Right ventricle myocardium inferior (tissue), 1 donor: ENCODE measurements around the gene PIH1D1. TPM values are rescaled to one million over a fixed set of nuclear protein-coding genes. Genes with fewer than 3 reads are reported as not detected.
A peak's percentile ranks its signal among the peaks of the same experiment; 100 is the strongest.
"Not testable (repeated sequence)": the region's sequence is repeated elsewhere in the genome, so short reads cannot be mapped to it uniquely, and the experiment has no call there.

Source experiments
- ATAC-seq: fragments of 200-7000 bp; cut with Tn5 transposase; one replicate; pipeline ENCODE4 v1.9.1; 2020; ENCODE audit warnings: mild to moderate bottlenecking, moderate library complexity
- DNase-seq: peaks from one replicate; pipeline ENCODE4 v3.0.0; 2021; ENCODE audit errors: missing footprints
- intact Hi-C: fragments of 100-400 bp; cut with DNase I; formaldehyde crosslinking; loops from one replicate; pipeline ENCODE4 v1.11.0; 2022
- total RNA-seq: library from RNA; stranded (reverse); fragmentation: NEBNext Ultra II Directional; extraction: Animal tissue kit (Norgen Biotek cat#: 25700); gene quantifications from one replicate; pipeline ENCODE4 v1.2.1, GENCODE V29; 2021
- donor health status: DM: no; HTN: yes; CAD: no; lungs with severe emphysema.

PIH1D1 gene
- total RNA-seq, 1 donor from 2014 or later, result 32.4 TPM

DNA sequence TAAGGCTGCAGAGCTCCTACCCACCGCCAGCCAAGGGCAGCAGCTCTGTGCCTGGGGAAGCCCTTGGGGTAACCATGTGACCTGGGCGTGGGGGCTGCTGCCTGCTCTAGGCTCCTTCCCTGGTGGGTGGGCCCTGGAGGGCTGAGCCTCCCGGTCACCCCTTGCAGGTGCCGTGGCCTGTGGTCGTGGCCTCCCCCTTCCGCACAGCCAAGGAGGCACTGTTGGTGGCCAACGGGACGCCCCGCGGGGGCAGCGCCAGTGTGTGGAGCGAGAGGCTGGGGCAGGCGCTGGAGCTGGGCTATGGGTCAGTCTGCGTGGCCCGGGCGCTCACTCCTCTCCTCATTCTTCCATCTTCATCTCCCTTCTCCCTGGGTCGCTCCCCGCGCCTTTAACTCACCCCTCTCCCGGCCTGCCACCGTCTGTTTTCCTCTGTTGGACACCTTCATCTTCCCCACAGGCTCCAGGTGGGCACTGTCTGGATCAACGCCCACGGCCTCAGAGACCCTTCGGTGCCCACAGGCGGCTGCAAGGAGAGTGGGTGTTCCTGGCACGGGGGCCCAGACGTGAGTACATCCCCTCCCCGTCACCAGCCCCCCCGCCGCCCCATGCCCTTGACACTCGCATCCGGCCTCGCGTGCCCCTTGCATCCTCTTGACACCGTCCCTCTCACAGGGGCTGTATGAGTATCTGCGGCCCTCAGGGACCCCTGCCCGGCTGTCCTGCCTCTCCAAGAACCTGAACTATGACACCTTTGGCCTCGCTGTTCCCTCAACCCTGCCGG, 12.5 kb upstream of the PIH1D1 start:
- intact Hi-C loops, result no loop called here
- ATAC-seq (no peak), DNase-seq (no peak)

GRCh38 chr19:49462492-49462891, 10.9 kb upstream of the PIH1D1 start:
- intact Hi-C loops, result no loop called here
- ATAC-seq (no peak), DNase-seq (no peak)

GRCh38 chr19:49461656-49462055, 10.0 kb upstream of the PIH1D1 start:
- intact Hi-C loops, result no loop called here
- ATAC-seq, result no peak
- DNase-seq, result no peak

- DNase-seq, intact Hi-C loops, ATAC-seq: not testable (repeated sequence)
These were observed 9.5 kb upstream of the PIH1D1 start for GRCh38 chr19:49461130-49461529.

DNA sequence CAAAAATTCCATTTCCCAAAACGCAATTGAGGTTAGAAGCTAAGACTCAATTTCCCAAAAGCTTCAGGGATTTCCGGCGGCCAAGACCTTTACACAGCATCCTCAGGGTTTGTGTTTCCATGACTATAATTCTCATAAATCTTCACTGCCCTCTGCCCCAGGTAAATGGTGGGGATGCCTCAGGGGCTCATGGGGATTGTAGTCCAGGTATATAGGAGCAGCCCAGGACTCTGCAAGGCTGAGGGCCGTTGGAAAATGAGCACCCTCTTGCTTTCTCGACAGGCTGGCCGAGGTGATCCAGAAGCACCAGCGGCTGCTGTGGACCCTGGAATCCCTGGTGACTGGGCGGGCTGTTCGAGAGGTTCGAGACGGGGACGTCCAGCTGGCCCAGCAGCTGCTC, 7.8 kb upstream of the PIH1D1 start:
- no peak for DNase-seq
- no peak for ATAC-seq
- intact Hi-C loops, result loop anchor here (10.0 kb wide), 2 partner anchors 305 to 1035 kb away; partner anchors contain the start of genes AP2A1 and TSKS

DNA sequence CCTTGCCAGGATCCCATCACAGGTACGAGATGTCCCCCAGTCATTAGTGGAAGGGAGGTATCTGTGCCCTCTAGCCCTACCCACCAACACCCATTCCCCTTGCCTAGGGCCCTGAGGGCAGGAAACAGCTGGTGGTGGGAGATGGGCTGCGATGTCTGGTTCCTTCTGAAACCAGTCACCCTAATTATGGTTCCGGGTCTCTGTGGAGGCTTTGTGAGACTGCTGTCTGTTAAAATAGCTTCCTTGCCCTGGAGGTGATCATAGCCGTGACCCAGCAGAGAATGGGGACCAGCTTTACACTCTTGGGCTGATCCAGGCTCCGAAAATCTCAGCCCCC, 6.9 kb upstream of the PIH1D1 start:
- DNase-seq, result peak; percentile 9
- intact Hi-C loops, result loop anchor here (10.0 kb wide), 2 partner anchors 306 to 1036 kb away; partner anchors contain the start of genes AP2A1 and TSKS
- ATAC-seq, result no peak

DNA sequence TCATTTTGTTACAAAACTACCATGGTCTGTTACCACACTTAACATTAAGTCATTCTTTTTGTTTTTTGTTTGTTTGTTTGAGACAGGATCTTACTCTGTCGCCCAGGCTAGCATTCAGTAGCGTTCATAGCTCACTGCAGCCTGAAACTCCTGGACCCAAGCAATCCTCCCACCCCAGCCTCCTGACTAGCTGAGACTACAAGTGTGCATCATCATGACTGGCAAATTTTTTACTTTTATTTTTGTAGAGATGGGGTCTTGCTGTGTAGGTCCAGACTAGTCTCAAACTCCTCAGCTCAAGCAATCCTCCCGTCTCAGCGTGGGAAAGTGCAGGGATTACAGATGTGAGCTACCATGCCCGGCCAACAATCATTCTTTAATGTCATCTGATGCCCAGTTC, 4.7 kb upstream of the PIH1D1 start:
- DNase-seq (no peak), ATAC-seq (no peak)
- intact Hi-C loops, result loop anchor here (10.0 kb wide), 2 partner anchors 308 to 1038 kb away; partner anchors contain the start of genes AP2A1 and TSKS

DNA sequence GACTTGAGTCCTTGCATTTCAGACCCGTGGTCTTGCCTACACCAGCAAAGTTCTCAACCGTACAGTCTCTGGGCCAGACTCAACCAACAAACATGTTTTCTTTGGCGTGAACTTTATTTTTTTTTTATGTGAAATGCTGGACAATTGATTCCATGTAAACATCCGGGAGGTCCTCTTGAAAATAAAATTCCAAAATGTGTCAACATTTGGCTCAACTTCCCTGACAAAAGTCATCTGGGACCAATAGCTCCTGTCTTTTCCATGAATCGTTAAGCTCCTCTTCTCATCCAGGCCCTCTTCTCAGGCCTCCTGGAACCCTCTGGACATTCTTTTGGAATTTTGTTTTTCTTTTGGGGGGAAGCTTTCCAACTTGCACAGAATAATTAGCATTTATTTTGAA, 4.2 kb upstream of the PIH1D1 start:
- no peak for DNase-seq
- ATAC-seq, result no peak
- intact Hi-C loops, result loop anchor here (10.0 kb wide), 2 partner anchors 309 to 1039 kb away; partner anchors contain the start of genes AP2A1 and TSKS

GRCh38 chr19:49453757-49454240, 2.2 kb upstream of the PIH1D1 start:
- no peak for ATAC-seq
- intact Hi-C loops, result loop anchor here (5.0 to 10.0 kb wide), 4 partner anchors 189 to 1041 kb away; partner anchors contain the start of genes AP2A1, PRMT1, RRAS and SCAF1
- DNase-seq, result no peak

GRCh38 chr19:49453013-49453756, 1.6 kb upstream of the PIH1D1 start, which contains the start of gene ALDH16A1:
TSS of gene ALDH16A1 (plus strand) at chr19:49453225. CDS start at chr19:49453332, 107 bp downstream.
- intact Hi-C loops, result loop anchor here (5.0 to 10.0 kb wide), 4 partner anchors 189 to 1042 kb away; partner anchors contain the start of genes AP2A1, PRMT1, RRAS and SCAF1
- DNase-seq, result peak; percentile 99
- peak; percentile 93 for ATAC-seq

GRCh38 chr19:49450405-49450804, 1.2 kb downstream of the PIH1D1 start:
- DNase-seq, result no peak
- ATAC-seq, result no peak
- intact Hi-C loops, result loop anchor here (5.0 to 10.0 kb wide), 4 partner anchors 192 to 1044 kb away; partner anchors contain the start of genes AP2A1, PRMT1, RRAS and SCAF1

DNA sequence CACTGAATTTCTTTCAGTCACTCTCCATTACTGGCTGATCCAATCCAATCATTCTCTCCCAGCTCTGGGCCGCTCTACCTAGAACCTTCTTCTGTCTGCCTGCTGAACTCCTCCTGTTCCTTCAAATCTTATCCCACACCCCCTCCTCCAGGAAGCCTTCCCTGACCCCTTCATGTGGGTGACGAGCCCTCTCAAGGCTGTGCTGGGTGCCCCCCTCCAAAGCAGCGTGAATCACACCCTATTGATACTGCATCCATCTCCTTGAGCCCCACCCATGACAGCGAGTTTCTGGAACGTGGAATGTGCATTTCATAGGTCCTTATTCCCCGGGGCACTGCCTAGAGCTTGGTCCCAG, 3.2 kb downstream of the PIH1D1 start:
- ATAC-seq, result no peak

DNA sequence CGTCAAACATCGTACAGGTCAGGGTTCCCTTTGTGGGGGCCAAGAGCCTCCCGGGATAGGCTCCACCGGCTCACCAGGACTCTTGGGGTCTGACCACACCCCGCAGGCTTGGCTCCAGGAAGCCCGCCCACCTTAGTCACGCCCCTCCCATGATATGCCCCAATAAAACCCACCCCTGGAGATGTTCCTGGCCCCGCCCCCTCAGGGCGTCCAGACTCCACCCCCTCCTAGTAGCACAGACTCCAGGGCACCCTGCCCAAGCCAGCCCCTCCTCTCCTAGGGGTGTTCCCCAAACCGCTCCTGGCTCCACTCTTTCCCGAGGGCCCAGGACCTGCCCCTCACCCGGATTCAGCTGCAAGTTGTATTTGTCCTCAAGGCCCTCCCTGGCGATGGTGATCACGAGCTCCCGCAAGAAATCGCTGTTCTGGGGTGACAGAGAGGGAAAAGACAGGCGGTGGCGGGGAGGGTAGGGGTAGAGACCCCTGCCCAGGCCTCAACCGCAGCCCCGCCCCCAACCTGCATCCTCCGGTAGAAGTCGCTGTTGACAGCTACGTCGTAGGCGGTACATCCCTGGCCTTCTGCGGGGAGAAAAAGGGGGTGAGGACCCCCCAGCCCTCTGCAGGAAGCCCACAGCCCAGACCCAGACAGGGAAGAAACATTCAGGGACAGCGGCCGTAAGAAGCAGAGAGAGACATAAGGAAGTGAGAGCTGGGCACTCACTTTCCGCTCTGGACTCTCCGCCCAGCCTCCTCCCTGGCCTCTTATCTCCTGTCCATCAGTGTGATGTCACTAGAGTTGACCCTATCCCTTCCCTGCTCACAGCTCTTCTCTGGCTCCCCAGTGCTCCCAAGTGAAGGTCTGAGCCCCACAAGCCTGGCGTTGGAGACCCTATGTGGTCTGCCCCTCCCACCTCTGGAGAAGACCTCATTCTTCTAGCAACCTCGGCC, 3.9 kb downstream of the PIH1D1 start:
- no peak for ATAC-seq
- intact Hi-C loops, result no loop called here
- DNase-seq, result peak; percentile 70

More for the DNA sequence above, 3.2 kb downstream of the PIH1D1 start:
- peak; percentile 20 for DNase-seq
- intact Hi-C loops, result no loop called here

- ATAC-seq (no peak), DNase-seq (no peak)
- intact Hi-C loops, result no loop called here
These were observed 5.6 kb downstream of the PIH1D1 start for GRCh38 chr19:49445997-49446396.

- intact Hi-C loops, ATAC-seq: not testable (repeated sequence)
- DNase-seq, result peak; percentile 17
These were observed 7.4 kb downstream of the PIH1D1 start for GRCh38 chr19:49444100-49444700.

- intact Hi-C loops, result loop anchor here (1.0 to 2.0 kb wide), 2 partner anchors 51 to 217 kb away; no protein-coding TSS in a partner anchor
- DNase-seq (peak; percentile 97), ATAC-seq (peak; percentile 89)
These were observed 8.1 kb downstream of the PIH1D1 start for GRCh38 chr19:49443366-49444099.

- intact Hi-C loops, result loop anchor here (1.0 to 2.0 kb wide), 3 partner anchors 51 to 216 kb away; partner anchors contain the start of gene DKKL1
- ATAC-seq (peak; percentile 85), DNase-seq (peak; percentile 96)
These were observed 8.7 kb downstream of the PIH1D1 start for GRCh38 chr19:49442771-49443365.
